HL-60 (cell line): ENCODE measurements around the gene TRPM2.

Experiments
- CTCF ChIP-seq: IDR thresholded peaks from one replicate; pipeline ENCODE4 v1.5.1; 2011; ENCODE audit warnings: low read length, control low read depth, inconsistent platforms; ENCODE audit not compliant: insufficient read depth
- GABPA ChIP-seq: IDR thresholded peaks from 2 replicates; pipeline ENCODE4 v1.6.1; 2012; ENCODE audit warnings: low read depth
- POLR2AphosphoS5 ChIP-seq: IDR thresholded peaks from 2 replicates; pipeline ENCODE4 v1.6.1; 2012; ENCODE audit warnings: low read depth

DNA sequence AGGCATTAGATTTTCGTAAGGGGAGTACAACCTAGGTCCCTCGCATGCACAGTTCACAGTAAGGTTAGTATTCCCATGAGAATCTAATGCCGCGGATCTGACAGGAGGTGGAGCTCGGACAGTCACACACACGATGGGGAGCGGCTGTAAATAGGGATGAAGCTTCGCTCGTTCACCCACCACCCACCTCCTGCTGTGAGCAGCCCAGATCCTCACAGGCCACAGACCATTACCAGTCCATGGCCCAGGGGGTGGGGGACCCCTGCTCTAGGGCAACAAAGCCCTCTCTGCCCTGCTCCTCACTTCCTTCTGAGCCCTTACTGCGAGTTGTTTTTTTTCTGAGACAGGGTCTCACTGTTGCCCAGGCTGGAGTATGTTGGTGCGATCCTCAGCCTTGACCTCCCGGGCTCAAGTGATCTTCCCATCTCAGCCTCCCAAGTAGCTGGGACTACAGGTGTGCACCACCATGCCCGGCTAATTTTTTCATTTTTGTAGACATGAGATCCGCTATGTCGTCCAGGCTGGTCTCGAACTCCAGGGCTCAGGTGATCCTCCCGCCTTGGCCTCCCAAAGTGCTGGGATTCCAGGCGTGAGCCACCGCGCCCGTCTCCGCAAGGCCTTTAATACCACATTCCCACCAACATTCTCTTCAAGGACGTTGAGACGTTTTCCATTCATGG lies 21.3 kb downstream of the TRPM2 start:
- TF ChIP-seq CTCF (no peak), POLR2AphosphoS5 (no peak), GABPA (no peak)
